Keratinocyte (primary cell): Measurements from ENCODE around the gene PER2. TPM values are rescaled to one million over a fixed set of nuclear protein-coding genes. Genes with fewer than 3 reads are reported as not detected.

Experiments
- DNase-seq: peaks from one replicate; pipeline ENCODE4 v3.0.0-alpha.2; 2011; ENCODE audit warnings: low read depth, missing footprints, low spot score
- FAIRE-seq: peaks from 2 replicates; lab custom pipeline; 2011; peaks lifted over from hg19 to GRCh38; lab: Jason Lieb, UNC
- H2AFZ ChIP-seq: 2 replicates; pipeline ENCODE4 v1.6.0; 2012; ENCODE audit warnings: low read length, control low read depth, inconsistent platforms; ENCODE audit not compliant: control insufficient read depth
- H3K27ac ChIP-seq: 2 replicates; pipeline ENCODE4 v1.5.1; 2011; ENCODE audit warnings: low read length; ENCODE audit not compliant: control insufficient read depth, insufficient read depth
- H3K27me3 ChIP-seq: 3 replicates; pipeline ENCODE4 v1.6.0; 2011; ENCODE audit warnings: low read length; ENCODE audit not compliant: control insufficient read depth, insufficient read depth; ENCODE audit errors: extremely low read depth
- H3K36me3 ChIP-seq, 2 experiments: 2 replicates in 1 of 2; 3 replicates in 1 of 2; pipeline ENCODE4 v1.5.1; 2011; ENCODE audit warnings: low read length in 2 of 2, mild to moderate bottlenecking in 1 of 2; ENCODE audit not compliant: control insufficient read depth in 2 of 2, insufficient read depth in 2 of 2; ENCODE audit errors: extremely low read depth in 1 of 2
- H3K4me1 ChIP-seq: 3 replicates; pipeline ENCODE4 v1.5.1; 2011; ENCODE audit warnings: low read length; ENCODE audit not compliant: control insufficient read depth, insufficient read depth; ENCODE audit errors: extremely low read depth
- H3K4me2 ChIP-seq: 3 replicates; pipeline ENCODE4 v1.6.0; 2011; ENCODE audit warnings: low read depth, low read length; ENCODE audit not compliant: control insufficient read depth, insufficient read depth; ENCODE audit errors: extremely low read depth
- H3K4me3 ChIP-seq, 3 experiments: fragments of 200-600 bp in 1 of 3; sonication (generic) in 1 of 3; 2 replicates in 2 of 3; 3 replicates in 1 of 3; pipeline ENCODE4 v1.5.1; 2011 to 2016; ENCODE audit warnings: low read length in 3 of 3, mild to moderate bottlenecking in 3 of 3, control low read depth in 2 of 3, inconsistent platforms in 1 of 3, low read depth in 1 of 3, mixed read lengths in 1 of 3, mixed run types in 1 of 3, moderate library complexity in 1 of 3; ENCODE audit not compliant: control insufficient read depth in 2 of 3, insufficient read depth in 2 of 3; ENCODE audit errors: extremely low read depth in 1 of 3
- H3K79me2 ChIP-seq: 2 replicates; pipeline ENCODE4 v1.6.0; 2012; ENCODE audit warnings: low read length; ENCODE audit not compliant: control insufficient read depth, insufficient read depth
- H3K9ac ChIP-seq: 3 replicates; pipeline ENCODE4 v1.6.0; 2011; ENCODE audit warnings: low read length; ENCODE audit not compliant: control insufficient read depth, insufficient read depth; ENCODE audit errors: extremely low read depth
- H3K9me1 ChIP-seq: 3 replicates; pipeline ENCODE4 v1.6.0; 2011; ENCODE audit warnings: low read length; ENCODE audit not compliant: control insufficient read depth, insufficient read depth; ENCODE audit errors: extremely low read depth
- H3K9me3 ChIP-seq: 2 replicates; pipeline ENCODE4 v1.5.1; 2012; ENCODE audit warnings: low read depth, low read length; ENCODE audit not compliant: control insufficient read depth
- H4K20me1 ChIP-seq: 3 replicates; pipeline ENCODE4 v1.6.0; 2011; ENCODE audit warnings: low read length; ENCODE audit not compliant: control insufficient read depth, insufficient read depth; ENCODE audit errors: extremely low read depth
- EZH2 ChIP-seq: IDR thresholded peaks from one replicate; pipeline ENCODE4 v1.6.1; 2012; ENCODE audit warnings: inconsistent platforms, mild to moderate bottlenecking, low read length, moderate library complexity
- dilution Hi-C: fragments of 300-500 bp; cut with MboI; formaldehyde crosslinking; loops from one replicate; pipeline ENCODE4 v1.7.0; 2020; ENCODE audit warnings: low sequenced_read_pairs; ENCODE audit not compliant: extremely low pct_ligation_motif_present
- polyA plus RNA-seq, 5 experiments: library from polyadenylated mRNA; depleted of rRNA in 3 of 5; stranded (reverse) in 3 of 5; stranded (forward) in 1 of 5; unstranded in 1 of 5; fragments of >200 nt; gene quantifications; 1 replicate in 1 of 5; 2 replicates in 3 of 5; 3 replicates in 1 of 5; pipeline versions ENCODE4 v1.2.1 to v1.2.3, GENCODE V29; 2011 to 2012; ENCODE audit warnings: missing spikeins in 2 of 5, low read depth in 1 of 5, low replicate concordance in 1 of 5
- TF ChIP-seq, protein P1 (sequence below), 3 experiments: IDR thresholded peaks in 1 of 3; conservative IDR thresholded peaks in 1 of 3; optimal IDR thresholded peaks in 1 of 3; 2 replicates in 2 of 3; 3 replicates in 1 of 3; pipeline versions ENCODE3 to v1.5.1; 2011; ENCODE audit warnings: low read length in 3 of 3, mild to moderate bottlenecking in 3 of 3, moderate library complexity in 2 of 3, control low read depth in 1 of 3, inconsistent platforms in 1 of 3; ENCODE audit not compliant: insufficient read depth in 2 of 3; ENCODE audit errors: extremely low read depth in 1 of 3

Gene PER2
- polyA plus RNA-seq, 1 donor (not counting 4 experiments of a cell fraction or from before 2014, with no cell fraction given): 1.6 TPM

DNA sequence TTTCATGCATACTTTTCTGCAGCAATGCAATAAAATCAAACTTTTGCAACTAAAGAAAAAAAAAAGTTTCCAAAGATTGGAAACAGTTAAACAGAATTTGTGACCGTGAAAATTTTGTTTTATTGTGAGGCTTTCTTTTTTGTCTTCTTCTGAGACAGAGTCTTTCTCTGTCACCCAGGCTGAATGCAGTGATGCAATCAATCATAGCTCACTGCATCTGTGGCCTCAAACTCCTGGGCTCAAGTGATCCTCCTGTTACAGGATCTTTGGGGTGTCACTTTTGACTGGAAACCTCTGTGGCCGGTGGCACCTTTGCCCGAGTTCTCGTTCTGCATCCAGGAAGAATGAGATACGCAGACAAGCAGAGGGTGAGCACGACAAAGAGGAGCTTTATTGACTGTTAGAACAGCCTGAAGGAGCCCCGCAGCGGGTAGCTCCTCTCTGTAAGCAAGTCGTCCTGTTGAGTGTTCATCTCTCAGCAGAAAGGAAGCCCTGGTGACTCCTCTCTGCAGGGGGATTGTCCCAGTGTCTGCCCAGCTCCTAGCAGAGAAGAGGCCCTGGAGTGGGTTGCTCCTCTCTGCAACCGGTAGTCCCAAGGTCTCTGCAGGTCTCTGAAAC lies 68.0 kb downstream of the PER2 start:
- H3K4me2 ChIP-seq: no peak overlapping the region
- H3K4me1 ChIP-seq: no peaks in the 10 kb centered on the region
- H3K4me3 ChIP-seq: no peak overlapping the region
- no peak for FAIRE-seq
- H4K20me1 ChIP-seq: no peaks in the 10 kb centered on the region
- no peaks in the 10 kb centered on the region for H3K79me2 ChIP-seq
- TF ChIP-seq EZH2: no peak
- TF ChIP-seq, protein P1, sequence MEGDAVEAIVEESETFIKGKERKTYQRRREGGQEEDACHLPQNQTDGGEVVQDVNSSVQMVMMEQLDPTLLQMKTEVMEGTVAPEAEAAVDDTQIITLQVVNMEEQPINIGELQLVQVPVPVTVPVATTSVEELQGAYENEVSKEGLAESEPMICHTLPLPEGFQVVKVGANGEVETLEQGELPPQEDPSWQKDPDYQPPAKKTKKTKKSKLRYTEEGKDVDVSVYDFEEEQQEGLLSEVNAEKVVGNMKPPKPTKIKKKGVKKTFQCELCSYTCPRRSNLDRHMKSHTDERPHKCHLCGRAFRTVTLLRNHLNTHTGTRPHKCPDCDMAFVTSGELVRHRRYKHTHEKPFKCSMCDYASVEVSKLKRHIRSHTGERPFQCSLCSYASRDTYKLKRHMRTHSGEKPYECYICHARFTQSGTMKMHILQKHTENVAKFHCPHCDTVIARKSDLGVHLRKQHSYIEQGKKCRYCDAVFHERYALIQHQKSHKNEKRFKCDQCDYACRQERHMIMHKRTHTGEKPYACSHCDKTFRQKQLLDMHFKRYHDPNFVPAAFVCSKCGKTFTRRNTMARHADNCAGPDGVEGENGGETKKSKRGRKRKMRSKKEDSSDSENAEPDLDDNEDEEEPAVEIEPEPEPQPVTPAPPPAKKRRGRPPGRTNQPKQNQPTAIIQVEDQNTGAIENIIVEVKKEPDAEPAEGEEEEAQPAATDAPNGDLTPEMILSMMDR (optimal IDR thresholded peaks at IDR 0.05 in 1 of 3, IDR thresholded peaks at IDR 0.05 in 1 of 3, conservative IDR thresholded peaks at IDR 0.05 in 1 of 3; ENCODE audit: extremely low read depth in 1 of 3, insufficient read depth in 2 of 3, low read length in 3 of 3): no peak
- no peak overlapping the region for H3K27ac ChIP-seq
- no peaks in the 10 kb centered on the region for H3K9me1 ChIP-seq
- H3K27me3 ChIP-seq: no peaks in the 10 kb centered on the region
- H2AFZ ChIP-seq: no peak overlapping the region
- DNase-seq: no peak
- no peak overlapping the region for H3K9ac ChIP-seq
- dilution Hi-C loops: no loop called here
- no peaks in the 10 kb centered on the region for H3K36me3 ChIP-seq
- no peaks in the 10 kb centered on the region for H3K9me3 ChIP-seq

DNA sequence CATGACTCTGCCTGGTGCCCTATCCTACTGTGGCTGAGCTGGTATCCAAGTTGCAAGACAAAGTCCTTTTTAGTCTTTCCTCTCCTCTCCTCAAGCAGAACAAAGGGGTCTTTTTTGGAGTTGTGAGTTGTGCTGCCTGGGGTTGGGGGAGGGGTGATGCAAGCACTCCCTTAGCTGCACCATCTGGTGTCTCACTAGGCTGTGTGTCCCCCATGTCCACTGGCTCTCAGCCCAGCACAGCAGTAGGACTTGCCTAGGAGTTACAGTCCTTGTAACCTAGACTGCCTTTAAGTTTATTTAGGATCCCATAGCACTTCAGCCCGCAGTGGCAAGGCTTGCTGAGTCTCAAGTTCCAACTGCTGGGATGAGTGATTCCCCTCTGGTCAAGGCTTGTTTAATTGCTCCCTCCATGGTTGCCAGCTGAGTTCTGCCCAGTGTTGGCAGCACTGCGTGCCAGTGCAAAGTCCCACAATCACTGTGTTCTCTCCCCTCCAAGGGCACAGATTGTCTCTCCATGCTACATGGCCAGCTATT lies 71.7 kb downstream of the PER2 start:
- no peak overlapping the region for H3K4me3 ChIP-seq
- H3K27me3 ChIP-seq: no peaks in the 10 kb centered on the region
- no peak for TF ChIP-seq EZH2
- TF ChIP-seq, protein P1 (optimal IDR thresholded peaks at IDR 0.05 in 1 of 3, IDR thresholded peaks at IDR 0.05 in 1 of 3, conservative IDR thresholded peaks at IDR 0.05 in 1 of 3; ENCODE audit: extremely low read depth in 1 of 3, insufficient read depth in 2 of 3, low read length in 3 of 3): no peak
- H4K20me1 ChIP-seq: no peaks in the 10 kb centered on the region
- H3K4me1 ChIP-seq: no peaks in the 10 kb centered on the region
- no peaks in the 10 kb centered on the region for H3K79me2 ChIP-seq
- dilution Hi-C loops: no loop called here
- DNase-seq (no peak), FAIRE-seq (no peak)
- H3K4me2 ChIP-seq: no peak overlapping the region
- H3K9me1 ChIP-seq: no peaks in the 10 kb centered on the region
- H3K36me3 ChIP-seq: no peaks in the 10 kb centered on the region
- H3K9me3 ChIP-seq: no peaks in the 10 kb centered on the region
- no peak overlapping the region for H2AFZ ChIP-seq
- H3K9ac ChIP-seq: no peak overlapping the region
- no peak overlapping the region for H3K27ac ChIP-seq
